Metanephros (tissue), 2 donors: ENCODE data around the gene ENPP3. TPM values are rescaled to one million over a fixed set of nuclear protein-coding genes. Genes with fewer than 3 reads are reported as not detected.

ENCODE experiments used
- small RNA-seq: library from RNA; depleted of rRNA; stranded (forward); fragments of <200 nt; gene quantifications from one replicate; pipeline ENCODE3, GENCODE V24; 2014; ENCODE audit warnings: low replicate concordance
- total RNA-seq: library from RNA; depleted of rRNA; stranded (reverse); fragments of >200 nt; gene quantifications from one replicate; pipeline ENCODE4 v1.2.3, GENCODE V29; 2014

The ENPP3 gene
- 6.5 TPM for total RNA-seq

GRCh38 chr6:131636880-131637792 lies at the start of gene ENPP3:
Gene ENPP3, plus strand, starts transcription at chr6:131637302. Its CDS starts 83 bp downstream, at chr6:131637385.

DNA sequence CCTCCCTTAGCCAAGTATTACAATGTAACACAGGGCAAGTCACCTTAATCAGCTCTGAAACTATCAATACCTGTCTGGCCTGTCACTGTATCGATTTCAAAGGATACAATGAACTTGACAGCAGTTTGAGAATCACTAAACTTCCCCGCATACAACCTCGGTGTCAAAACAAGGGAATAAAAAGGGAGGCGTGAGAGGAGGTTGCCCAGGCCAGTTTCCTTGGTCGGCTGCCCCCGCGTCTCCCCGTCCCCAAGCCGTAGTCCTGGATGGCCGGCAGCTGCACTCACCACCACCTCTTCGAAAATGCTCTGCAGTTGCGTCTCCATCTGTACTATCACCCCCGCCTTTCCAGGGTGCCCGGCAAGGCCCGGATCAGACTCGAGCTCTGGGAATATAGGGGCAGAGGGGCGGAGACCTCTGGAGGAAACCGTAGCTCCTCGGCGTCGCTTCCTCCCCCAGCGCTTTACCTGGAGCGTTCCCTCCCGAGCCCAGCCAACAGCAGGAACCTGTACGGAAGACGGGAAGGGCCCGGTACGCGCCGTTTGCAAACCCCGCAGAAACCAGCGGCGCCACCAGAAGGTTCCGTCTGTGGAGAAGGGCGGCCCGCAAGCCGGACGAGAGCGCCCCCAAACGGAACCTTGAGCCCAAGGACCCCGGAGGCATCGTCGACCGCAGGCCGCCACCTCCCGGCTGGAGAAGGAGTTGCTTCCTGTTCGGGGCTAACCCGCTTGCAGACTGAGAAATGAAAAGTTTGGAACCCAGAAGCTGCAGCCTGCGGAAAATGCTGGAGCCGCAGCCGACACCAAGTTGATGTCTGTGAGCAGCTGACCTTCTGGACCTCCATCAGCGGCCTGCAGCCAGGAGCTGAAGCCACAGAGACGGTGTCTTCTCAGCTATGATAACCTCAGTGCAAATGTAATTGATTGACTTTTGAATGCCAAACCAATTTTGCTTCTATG lies 9.1 kb upstream of the ENPP3 start, which contains the start of gene MED23:
Gene MED23, minus strand, starts transcription at position 519 of the 959 bp plus-strand sequence. Its CDS starts 193 bp downstream, at position 326.

GRCh38 chr6:131710917-131711316 lies 73.8 kb downstream of the ENPP3 start, which contains the start of gene CTAGE9:
Gene CTAGE9, minus strand, starts transcription at chr6:131711017. Its CDS starts 0 bp downstream, at chr6:131711017.

Small RNAs within 50 kb of the gene (small RNA-seq; reads per million reads assigned to genes)
- gene MIR548H5 = not detected
- not detected for gene RNU4-18P

Other genes with a start within 250 kb of the ENPP3 start
- 7.5 TPM for gene ARG1, start 64.1 kb upstream of the ENPP3 start, total RNA-seq
- 45.0 TPM for gene MED23, start 9.1 kb upstream of the ENPP3 start, total RNA-seq
- not detected for gene OR2A4, start 64.1 kb downstream of the ENPP3 start, total RNA-seq
- not detected for gene CTAGE9, start 73.7 kb downstream of the ENPP3 start, total RNA-seq
- 30.9 TPM for gene ENPP1, start 170.7 kb downstream of the ENPP3 start, total RNA-seq